Measurements from ENCODE around the gene TEPSIN. TPM values are rescaled to one million over a fixed set of nuclear protein-coding genes. Genes with fewer than 3 reads are reported as not detected.

Gene TEPSIN
- polyA plus RNA-seq, 1 donor from 2014 or later, result 50.0 TPM

DNA sequence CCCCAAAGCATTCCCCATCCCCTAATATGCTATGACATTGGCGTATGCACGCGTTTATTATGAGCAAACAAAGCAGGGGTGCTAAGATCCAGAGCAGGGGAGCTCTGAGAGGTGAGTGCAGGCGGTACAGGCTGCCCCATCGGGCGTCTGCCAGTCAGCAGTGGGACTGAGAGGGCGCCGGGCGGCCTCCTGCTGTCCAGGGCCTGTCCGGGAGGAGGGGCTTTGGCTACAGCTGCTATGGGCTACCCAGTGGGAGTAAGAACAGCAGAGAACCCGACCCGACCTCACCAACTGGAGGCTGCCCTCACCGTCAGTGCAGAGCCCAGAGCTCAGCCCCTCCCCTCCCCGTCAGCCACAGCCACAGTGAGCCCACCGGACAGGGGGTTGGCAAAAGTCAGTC lies 54.3 kb downstream of the TEPSIN start:
- TF ChIP-seq, protein P1, sequence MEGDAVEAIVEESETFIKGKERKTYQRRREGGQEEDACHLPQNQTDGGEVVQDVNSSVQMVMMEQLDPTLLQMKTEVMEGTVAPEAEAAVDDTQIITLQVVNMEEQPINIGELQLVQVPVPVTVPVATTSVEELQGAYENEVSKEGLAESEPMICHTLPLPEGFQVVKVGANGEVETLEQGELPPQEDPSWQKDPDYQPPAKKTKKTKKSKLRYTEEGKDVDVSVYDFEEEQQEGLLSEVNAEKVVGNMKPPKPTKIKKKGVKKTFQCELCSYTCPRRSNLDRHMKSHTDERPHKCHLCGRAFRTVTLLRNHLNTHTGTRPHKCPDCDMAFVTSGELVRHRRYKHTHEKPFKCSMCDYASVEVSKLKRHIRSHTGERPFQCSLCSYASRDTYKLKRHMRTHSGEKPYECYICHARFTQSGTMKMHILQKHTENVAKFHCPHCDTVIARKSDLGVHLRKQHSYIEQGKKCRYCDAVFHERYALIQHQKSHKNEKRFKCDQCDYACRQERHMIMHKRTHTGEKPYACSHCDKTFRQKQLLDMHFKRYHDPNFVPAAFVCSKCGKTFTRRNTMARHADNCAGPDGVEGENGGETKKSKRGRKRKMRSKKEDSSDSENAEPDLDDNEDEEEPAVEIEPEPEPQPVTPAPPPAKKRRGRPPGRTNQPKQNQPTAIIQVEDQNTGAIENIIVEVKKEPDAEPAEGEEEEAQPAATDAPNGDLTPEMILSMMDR (IDR thresholded peaks at IDR 0.05; ENCODE audit: poor library complexity, severe bottlenecking), result no peak
- TF ChIP-seq EP300 (conservative IDR thresholded peaks at IDR 0.05; ENCODE audit: poor library complexity, severe bottlenecking) (no peak), TAF1 (IDR thresholded peaks at IDR 0.05; ENCODE audit: low read depth) (no peak), RAD21 (conservative IDR thresholded peaks at IDR 0.05) (no peak), SMC3 (conservative IDR thresholded peaks at IDR 0.05; ENCODE audit: poor library complexity) (no peak), POLR2AphosphoS5 (IDR thresholded peaks at IDR 0.05) (no peak), EZH2 (IDR thresholded peaks at IDR 0.05; ENCODE audit: borderline replicate concordance, insufficient read depth, low read length, poor library complexity, severe bottlenecking) (no peak), MXI1 (conservative IDR thresholded peaks at IDR 0.05; ENCODE audit: poor library complexity, severe bottlenecking) (no peak)
- TF ChIP-seq, protein P2, sequence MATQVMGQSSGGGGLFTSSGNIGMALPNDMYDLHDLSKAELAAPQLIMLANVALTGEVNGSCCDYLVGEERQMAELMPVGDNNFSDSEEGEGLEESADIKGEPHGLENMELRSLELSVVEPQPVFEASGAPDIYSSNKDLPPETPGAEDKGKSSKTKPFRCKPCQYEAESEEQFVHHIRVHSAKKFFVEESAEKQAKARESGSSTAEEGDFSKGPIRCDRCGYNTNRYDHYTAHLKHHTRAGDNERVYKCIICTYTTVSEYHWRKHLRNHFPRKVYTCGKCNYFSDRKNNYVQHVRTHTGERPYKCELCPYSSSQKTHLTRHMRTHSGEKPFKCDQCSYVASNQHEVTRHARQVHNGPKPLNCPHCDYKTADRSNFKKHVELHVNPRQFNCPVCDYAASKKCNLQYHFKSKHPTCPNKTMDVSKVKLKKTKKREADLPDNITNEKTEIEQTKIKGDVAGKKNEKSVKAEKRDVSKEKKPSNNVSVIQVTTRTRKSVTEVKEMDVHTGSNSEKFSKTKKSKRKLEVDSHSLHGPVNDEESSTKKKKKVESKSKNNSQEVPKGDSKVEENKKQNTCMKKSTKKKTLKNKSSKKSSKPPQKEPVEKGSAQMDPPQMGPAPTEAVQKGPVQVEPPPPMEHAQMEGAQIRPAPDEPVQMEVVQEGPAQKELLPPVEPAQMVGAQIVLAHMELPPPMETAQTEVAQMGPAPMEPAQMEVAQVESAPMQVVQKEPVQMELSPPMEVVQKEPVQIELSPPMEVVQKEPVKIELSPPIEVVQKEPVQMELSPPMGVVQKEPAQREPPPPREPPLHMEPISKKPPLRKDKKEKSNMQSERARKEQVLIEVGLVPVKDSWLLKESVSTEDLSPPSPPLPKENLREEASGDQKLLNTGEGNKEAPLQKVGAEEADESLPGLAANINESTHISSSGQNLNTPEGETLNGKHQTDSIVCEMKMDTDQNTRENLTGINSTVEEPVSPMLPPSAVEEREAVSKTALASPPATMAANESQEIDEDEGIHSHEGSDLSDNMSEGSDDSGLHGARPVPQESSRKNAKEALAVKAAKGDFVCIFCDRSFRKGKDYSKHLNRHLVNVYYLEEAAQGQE (IDR thresholded peaks at IDR 0.05; ENCODE audit: borderline replicate concordance), result no peak
- H3K9me3 ChIP-seq (ENCODE audit: low read length), result no peaks in the 10 kb centered on the region
- H3K79me2 ChIP-seq (replicated peaks; ENCODE audit: insufficient read depth, low read length), result no peaks in the 10 kb centered on the region
- no peak overlapping the region for H3K27ac ChIP-seq (ENCODE audit: low read length)
- H3K9me2 ChIP-seq (ENCODE audit: insufficient read depth, low read length), result no peaks in the 10 kb centered on the region
- H3K4me2 ChIP-seq (ENCODE audit: low read length), result no peak overlapping the region
- no peaks in the 10 kb centered on the region for H3K27me3 ChIP-seq (ENCODE audit: insufficient read depth, low read depth, low read length)
- no peaks in the 10 kb centered on the region for H4K20me1 ChIP-seq (ENCODE audit: insufficient read depth)
- H3K9ac ChIP-seq (ENCODE audit: low read length), result no peak overlapping the region
- no peak overlapping the region for H3K4me3 ChIP-seq (ENCODE audit: low read length)
- no peaks in the 10 kb centered on the region for H3F3A ChIP-seq (ENCODE audit: insufficient read depth, low read length, poor library complexity, severe bottlenecking)
- H3K36me3 ChIP-seq (ENCODE audit: insufficient read depth, low read length), result no peaks in the 10 kb centered on the region
- H2AFZ ChIP-seq (ENCODE audit: low read depth, low read length), result no peak overlapping the region

DNA sequence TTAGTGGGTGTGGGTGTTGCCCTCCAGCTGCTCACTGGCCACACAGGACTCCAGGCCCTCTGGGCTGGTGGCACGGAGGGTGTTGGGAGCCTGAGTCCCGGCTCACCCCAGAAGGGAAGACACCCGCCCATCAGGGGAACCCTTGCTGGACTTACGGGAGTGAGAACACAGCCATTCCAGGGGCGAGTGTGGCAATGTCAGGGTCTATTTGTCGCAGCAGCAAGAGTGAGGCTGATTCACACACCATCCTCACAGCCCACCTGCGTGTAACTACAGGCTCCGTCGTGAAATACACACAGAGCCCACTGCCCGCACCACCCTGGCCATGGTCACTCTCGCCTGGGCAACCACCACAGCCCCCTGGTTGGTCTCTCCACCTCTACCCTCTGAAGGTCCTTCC lies 55.0 kb downstream of the TEPSIN start:
- no peaks in the 10 kb centered on the region for H3K27me3 ChIP-seq (ENCODE audit: insufficient read depth, low read depth, low read length)
- H3K36me3 ChIP-seq (ENCODE audit: insufficient read depth, low read length), result no peaks in the 10 kb centered on the region
- H3K4me2 ChIP-seq (ENCODE audit: low read length), result no peak overlapping the region
- no peaks in the 10 kb centered on the region for H3F3A ChIP-seq (ENCODE audit: insufficient read depth, low read length, poor library complexity, severe bottlenecking)
- H3K9me3 ChIP-seq (ENCODE audit: low read length), result no peaks in the 10 kb centered on the region
- no peak overlapping the region for H3K27ac ChIP-seq (ENCODE audit: low read length)
- TF ChIP-seq TAF1 (IDR thresholded peaks at IDR 0.05; ENCODE audit: low read depth), result no peak
- TF ChIP-seq, protein P1 (IDR thresholded peaks at IDR 0.05; ENCODE audit: poor library complexity, severe bottlenecking), result no peak
- TF ChIP-seq RAD21 (conservative IDR thresholded peaks at IDR 0.05), result no peak
- TF ChIP-seq EP300 (conservative IDR thresholded peaks at IDR 0.05; ENCODE audit: poor library complexity, severe bottlenecking), result no peak
- no peak for TF ChIP-seq SMC3 (conservative IDR thresholded peaks at IDR 0.05; ENCODE audit: poor library complexity)
- no peaks in the 10 kb centered on the region for H4K20me1 ChIP-seq (ENCODE audit: insufficient read depth)
- no peaks in the 10 kb centered on the region for H3K9me2 ChIP-seq (ENCODE audit: insufficient read depth, low read length)
- H3K9ac ChIP-seq (ENCODE audit: low read length), result no peak overlapping the region
- no peak overlapping the region for H3K4me3 ChIP-seq (ENCODE audit: low read length)
- H2AFZ ChIP-seq (ENCODE audit: low read depth, low read length), result no peak overlapping the region
- H3K79me2 ChIP-seq (replicated peaks; ENCODE audit: insufficient read depth, low read length), result no peaks in the 10 kb centered on the region
